HG03460 (cell line): Measurements from ENCODE around the gene ADAMTS2.

Experiments used
- ATAC-seq: cut with Tn5 transposase; IDR thresholded peaks from one replicate; pipeline ENCODE4 v1.9.1; 2021; ENCODE audit not compliant: unreplicated experiment

The ADAMTS2 gene

DNA sequence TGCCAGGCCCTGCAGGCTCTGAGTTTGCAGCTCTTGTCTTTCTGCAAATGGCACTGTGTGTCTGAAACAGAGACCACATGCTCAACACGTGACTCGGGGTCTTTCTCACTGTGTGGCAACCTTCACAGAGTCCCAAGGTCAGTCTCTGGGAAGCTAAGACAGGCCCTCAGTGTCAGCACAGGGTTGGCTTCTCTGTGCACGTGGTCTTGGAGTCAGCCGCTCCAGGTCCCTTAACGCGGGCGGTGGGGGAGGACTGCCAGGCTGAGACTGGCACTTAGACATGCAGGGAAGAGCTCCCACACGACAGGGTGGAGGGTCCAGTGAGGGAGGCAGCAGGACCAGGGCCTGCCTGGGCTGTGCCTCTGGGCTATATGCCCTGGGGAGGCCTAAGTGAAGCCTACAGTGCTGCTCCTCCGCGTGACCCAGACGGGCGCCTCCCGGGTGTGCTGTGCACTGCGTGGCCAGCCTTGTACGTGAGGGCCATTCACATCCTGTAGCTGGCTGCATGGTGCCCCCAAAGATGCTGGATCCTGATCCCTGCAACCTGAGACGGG is 76.8 kb downstream of the ADAMTS2 start:
- ATAC-seq, result no peak

DNA sequence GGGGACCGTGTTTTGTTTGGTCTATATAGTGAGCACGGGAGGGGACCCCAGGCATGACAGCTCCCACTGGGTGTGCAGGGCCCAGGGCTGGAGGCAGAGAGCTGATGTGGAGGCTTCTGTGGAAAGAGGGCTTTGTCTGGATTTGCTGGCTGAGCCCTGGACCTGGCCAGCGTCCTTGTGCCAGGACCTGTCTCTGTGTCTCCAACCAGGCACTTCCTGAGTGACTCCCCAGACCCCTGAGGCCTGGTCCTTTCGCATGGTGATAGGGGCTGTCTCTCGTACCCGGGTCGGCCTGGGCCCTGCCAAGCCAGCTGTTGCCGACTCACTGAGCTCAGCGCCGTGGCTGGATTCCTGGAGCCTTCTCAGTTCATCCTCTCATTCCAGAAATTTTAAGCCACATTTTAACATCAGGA is 77.6 kb downstream of the ADAMTS2 start:
- no peak for ATAC-seq

- no peak for ATAC-seq
Observed at GRCh38 chr5:179267071-179267670, 78.1 kb downstream of the ADAMTS2 start.

GRCh38 chr5:179266291-179267070 is 78.8 kb downstream of the ADAMTS2 start:
- ATAC-seq, result no peak

- ATAC-seq, result no peak
Observed at GRCh38 chr5:179265514-179266290, 79.6 kb downstream of the ADAMTS2 start.

DNA sequence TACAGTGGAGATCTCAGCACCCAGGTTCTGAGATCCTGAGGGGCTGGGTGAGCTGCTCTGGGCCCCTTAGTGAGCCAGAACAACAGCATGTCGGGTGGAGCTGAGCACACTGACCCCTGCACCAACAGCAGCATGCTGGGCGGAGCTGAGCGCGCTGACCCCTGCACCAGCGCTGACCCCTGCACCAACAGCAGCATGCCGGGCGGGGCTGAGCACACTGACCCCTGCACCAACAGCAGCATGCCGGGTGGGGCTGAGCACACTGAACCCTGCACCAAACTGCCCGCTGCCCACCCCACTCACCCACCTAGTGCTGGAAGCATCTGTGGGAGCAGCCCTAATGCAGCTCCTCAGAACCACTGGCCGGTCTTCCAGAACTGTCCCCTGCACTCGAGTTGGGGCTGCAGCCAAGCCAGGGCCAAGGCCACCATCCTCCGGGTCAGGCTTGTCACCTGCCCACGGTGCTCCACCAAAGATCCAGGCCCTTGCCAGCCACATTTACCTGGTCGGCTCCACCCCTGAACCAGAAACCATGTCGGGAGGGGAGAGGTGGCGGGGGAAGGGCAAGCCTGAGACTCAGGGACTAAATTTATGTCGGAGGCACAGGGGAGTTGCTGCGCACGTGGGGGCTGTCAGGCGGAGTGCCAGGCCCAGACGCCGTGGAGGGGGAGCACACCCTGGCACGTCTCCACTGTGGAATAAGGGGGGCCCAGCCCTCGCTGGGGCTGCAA is 80.3 kb downstream of the ADAMTS2 start:
- ATAC-seq, result no peak

GRCh38 chr5:179264053-179264782 is 81.0 kb downstream of the ADAMTS2 start:
- no peak for ATAC-seq

GRCh38 chr5:179263391-179264052 is 81.7 kb downstream of the ADAMTS2 start:
- no peak for ATAC-seq

GRCh38 chr5:179262126-179262920 is 82.9 kb downstream of the ADAMTS2 start:
- no peak for ATAC-seq

GRCh38 chr5:179261301-179262125 is 83.7 kb downstream of the ADAMTS2 start:
- ATAC-seq, result no peak

DNA sequence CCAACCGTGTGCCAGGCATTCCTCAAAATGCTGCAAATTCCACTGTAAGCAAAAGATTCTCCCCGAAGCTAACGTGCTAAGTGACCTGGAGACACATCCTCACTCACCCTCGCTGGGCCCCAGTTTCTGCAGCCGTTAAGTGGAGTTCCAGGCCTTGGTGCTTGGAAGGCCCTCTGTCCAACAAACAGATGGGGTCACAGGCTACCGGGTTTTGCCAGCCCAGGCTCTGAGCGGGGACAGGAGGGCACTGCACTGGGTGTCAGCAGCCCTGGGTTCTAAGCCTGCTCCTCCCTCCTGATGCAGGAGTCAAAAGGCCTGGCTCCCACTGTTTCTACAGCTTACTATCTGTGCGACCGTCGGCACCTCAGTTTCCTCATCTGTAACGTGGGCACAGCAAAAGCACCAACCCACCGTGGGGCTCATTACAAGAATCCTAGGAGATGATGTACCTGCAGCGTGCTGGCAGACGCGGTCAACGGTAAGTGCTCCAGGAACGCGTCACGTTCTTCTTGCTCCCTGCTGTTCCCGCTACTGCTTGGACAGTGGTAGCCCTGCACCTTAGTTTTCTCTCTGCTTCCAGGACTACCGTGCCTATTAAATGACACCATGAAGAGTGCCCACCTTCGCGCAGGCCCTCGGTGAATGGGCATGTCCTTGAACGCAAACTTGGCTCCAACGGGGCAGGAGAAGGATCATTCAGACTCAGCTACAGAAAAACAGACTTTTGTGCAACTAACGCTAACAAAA is 84.8 kb downstream of the ADAMTS2 start:
- no peak for ATAC-seq

DNA sequence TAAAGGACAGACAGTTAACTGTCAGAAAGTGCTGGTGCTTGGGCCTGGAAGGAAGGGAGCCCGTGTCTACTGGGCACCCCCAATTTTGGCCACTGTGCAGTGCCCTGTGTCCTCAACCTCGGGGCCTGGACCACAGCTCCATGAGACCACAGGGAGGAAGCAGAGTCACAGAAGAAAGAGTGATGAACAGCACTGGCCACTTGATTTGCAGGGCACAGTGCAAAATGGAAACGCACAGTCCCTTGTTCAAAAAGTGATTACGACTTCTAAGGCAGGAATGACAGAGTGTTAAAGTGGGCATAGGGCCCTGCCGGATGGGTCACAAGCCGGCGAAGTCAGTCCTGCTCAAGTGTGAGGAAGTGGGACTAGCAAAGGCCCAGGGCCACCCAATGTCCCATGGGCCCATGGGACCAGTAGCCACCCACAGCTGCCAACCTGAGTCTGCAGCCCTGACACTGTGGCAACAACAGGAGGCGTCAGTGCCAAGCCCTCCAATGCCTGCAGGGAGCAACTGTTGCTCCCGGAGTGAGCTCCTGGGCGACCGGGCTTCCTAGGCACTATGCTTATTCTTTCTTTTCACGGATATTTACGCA is 85.4 kb downstream of the ADAMTS2 start:
- no peak for ATAC-seq

DNA sequence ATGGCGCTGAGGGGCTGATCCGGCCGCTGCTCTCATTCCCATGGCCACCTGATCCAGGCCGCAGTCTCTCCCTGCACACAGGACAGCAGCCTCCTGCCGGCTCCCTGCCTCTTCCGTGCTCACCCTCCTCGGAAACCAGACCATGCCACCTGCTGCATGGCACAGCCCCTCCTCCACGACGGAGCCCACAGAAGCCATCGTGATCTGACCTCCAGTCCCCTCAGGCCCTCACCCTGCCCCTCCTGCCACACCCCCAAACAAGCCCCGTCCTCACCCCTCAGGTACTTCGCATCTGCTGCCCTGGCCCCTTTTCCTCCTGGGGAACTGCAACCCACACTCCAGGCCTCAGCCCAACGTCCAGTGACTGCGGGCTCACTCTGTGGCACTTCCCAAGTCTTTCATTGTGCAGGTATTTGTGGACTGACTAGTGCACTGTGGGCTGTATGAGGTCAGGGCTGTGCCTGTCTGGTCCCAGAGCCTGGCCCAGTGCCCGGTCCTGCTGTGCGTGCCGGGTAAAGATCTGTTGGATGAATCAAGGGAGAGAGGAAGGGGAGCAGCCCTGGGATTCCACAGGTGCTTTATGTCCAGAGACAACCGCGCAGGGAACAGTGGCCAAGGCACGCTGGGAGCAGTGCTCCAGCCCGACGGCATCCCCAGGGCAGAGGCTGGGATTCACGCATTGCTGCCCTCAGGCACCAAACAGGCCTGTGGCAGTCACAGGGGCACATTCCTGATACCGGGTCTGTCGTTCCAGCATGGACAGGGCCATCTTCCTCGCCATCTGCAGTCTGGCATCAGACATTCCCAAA is 86.1 kb downstream of the ADAMTS2 start:
- ATAC-seq, result no peak

DNA sequence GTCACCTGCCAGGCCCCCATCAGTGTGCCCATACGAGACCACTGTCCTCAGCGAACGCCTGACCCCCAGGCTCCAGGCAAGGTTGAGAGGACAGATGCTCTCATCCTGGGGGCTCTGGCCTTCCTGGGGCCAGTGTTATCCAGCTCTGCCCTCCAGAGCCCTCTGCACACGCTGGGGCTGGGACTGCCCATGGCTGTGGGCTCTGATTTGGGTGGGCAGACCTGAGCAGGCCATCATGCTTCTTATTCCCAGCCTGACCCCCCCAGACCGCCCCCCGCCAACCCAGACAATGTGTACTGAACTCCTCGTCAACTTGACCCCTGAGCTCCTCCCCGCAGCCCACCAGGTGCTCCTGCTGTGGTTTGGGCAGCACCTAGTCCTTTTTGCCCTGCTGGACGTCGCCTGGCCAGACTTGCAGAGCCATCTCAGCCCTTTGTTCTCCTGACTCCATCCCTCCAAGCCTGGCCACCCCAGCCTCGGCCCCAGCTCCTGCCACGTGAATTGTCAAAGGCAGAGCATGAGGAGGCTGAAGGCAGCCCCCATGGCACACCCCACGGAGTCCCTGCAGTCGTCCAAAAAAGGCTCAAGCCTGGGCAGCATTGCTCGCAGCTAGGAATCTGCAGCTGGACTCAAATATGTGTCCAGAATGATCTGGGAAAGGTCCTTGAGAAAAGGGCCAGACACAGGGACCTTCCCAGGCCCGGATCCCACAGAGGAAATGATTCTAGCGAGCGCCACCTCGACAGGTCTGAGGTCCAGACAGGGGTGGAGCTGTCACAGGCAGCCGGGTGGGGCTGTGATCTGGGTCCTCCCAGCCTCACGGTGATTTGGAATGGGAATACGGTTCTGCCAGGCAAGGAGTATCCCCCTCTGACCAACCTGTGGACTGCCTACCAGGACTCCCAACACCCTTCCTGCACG is 87.0 kb downstream of the ADAMTS2 start:
- ATAC-seq, result no peak

- ATAC-seq, result no peak
Observed at GRCh38 chr5:179257176-179257682, 88.0 kb downstream of the ADAMTS2 start.
